ENCODE data around the gene SOCS6. TPM values are rescaled to one million over a fixed set of nuclear protein-coding genes. Genes with fewer than 3 reads are reported as not detected.

SOCS6 gene
- total RNA-seq, 1 donor from 2014 or later: 30.2 TPM

DNA sequence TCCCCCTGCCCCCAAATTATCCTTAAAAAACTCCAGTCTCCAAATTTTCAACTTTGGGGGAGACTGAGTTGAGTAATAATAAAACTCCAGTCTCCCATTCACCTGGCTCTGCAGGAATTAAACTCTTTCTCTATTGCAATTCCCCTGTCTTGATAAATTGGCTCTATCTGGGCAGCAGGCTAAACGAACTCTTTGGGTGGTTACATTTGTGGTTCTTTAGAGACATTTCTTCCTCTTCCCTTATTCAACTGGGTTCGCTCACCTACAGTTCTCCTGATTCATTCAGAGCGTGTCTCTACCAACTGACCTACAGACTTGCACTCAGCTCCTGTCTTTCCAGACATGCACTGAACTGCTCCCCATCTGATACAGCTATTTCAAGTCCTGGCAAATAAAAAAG is 17.1 kb upstream of the SOCS6 start:
- no peaks in the 10 kb centered on the region for H3K27me3 Mint-ChIP-seq
- peaks cover 5% of the 10 kb centered on the region for H3K4me1 Mint-ChIP-seq (ENCODE audit: unreplicated experiment)
- no peak overlapping the region for H3K27ac Mint-ChIP-seq
- TF ChIP-seq, protein P1, sequence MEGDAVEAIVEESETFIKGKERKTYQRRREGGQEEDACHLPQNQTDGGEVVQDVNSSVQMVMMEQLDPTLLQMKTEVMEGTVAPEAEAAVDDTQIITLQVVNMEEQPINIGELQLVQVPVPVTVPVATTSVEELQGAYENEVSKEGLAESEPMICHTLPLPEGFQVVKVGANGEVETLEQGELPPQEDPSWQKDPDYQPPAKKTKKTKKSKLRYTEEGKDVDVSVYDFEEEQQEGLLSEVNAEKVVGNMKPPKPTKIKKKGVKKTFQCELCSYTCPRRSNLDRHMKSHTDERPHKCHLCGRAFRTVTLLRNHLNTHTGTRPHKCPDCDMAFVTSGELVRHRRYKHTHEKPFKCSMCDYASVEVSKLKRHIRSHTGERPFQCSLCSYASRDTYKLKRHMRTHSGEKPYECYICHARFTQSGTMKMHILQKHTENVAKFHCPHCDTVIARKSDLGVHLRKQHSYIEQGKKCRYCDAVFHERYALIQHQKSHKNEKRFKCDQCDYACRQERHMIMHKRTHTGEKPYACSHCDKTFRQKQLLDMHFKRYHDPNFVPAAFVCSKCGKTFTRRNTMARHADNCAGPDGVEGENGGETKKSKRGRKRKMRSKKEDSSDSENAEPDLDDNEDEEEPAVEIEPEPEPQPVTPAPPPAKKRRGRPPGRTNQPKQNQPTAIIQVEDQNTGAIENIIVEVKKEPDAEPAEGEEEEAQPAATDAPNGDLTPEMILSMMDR (conservative IDR thresholded peaks at IDR 0.05): no peak
- no peak overlapping the region for H3K4me3 Mint-ChIP-seq
- no peak for DNase-seq (ENCODE audit: extremely low spot score, unreplicated experiment)
- H3K9me3 Mint-ChIP-seq: peaks cover 23% of the 10 kb centered on the region
- H3K36me3 Mint-ChIP-seq: no peaks in the 10 kb centered on the region

DNA sequence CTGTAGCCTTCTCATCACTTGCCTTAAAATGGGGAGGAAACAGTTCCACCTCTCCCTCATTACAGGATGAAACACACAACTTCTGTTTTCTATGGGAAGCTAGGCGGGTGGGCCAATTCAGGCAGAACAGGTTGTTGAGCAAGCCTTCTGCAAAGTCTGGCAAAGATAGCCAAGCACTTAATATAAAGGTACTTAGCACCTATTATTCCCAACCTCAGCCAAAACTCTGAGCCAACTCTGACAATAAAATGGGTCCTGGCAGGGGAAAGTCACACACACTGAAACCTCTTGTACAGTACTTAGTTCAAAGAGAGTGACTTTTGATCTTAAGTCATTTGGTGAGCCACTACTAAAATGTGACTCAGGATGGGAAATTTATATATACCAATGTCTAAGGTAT is 15.8 kb upstream of the SOCS6 start:
- Mint-ChIP-seq H3K4me1 (ENCODE audit: unreplicated experiment) (peaks cover 6% of the 10 kb centered on the region), H3K27me3 (no peaks in the 10 kb centered on the region), H3K27ac (no peak overlapping the region), H3K4me3 (no peak overlapping the region), H3K36me3 (no peaks in the 10 kb centered on the region), H3K9me3 (peaks cover 23% of the 10 kb centered on the region)
- no peak for DNase-seq (ENCODE audit: extremely low spot score, unreplicated experiment)
- TF ChIP-seq, protein P1 (conservative IDR thresholded peaks at IDR 0.05): no peak

DNA sequence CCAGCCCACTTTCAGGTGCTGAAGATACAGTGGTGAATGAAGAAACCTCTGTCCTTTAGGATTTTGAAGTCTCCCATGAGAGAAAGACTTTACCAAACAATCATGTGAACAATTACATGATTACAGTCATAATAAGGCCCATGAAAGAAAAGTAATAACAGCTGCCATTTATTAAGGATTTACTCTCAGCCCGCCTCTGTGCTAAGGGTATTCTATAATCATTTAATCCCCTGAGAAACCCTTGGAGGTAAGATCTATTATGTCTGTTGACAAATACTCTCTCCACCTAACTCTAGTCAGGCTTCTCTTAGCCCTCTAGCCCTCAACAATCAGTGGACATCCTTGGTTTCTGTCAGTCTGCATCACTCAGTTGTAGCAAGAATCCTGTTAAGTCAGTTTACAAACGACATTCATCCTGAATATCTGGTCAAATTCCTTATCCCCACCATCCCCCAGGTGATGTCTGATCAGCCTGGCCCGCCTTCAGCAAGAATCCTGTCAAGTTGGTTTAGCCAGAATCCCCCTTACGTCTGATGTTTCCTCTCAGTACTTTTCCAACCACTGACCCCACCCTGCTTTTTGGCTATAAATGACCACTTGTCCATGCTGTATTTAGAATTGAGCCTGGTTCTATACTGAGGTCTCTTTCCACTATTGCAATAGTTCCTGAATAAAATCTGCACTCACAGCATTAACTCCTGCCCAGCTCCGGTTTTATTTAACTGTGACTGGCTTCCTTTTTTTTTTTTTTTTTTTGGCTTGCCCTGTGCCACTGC is 12.2 kb upstream of the SOCS6 start:
- Mint-ChIP-seq H3K9me3 (peaks cover 28% of the 10 kb centered on the region), H3K4me3 (peak overlapping the region; percentile 46), H3K27me3 (no peaks in the 10 kb centered on the region), H3K27ac (peak overlapping the region; percentile 97), H3K4me1 (ENCODE audit: unreplicated experiment) (peaks cover 6% of the 10 kb centered on the region), H3K36me3 (no peaks in the 10 kb centered on the region)
- TF ChIP-seq, protein P1 (conservative IDR thresholded peaks at IDR 0.05): no peak
- DNase-seq (ENCODE audit: extremely low spot score, unreplicated experiment): no peak

DNA sequence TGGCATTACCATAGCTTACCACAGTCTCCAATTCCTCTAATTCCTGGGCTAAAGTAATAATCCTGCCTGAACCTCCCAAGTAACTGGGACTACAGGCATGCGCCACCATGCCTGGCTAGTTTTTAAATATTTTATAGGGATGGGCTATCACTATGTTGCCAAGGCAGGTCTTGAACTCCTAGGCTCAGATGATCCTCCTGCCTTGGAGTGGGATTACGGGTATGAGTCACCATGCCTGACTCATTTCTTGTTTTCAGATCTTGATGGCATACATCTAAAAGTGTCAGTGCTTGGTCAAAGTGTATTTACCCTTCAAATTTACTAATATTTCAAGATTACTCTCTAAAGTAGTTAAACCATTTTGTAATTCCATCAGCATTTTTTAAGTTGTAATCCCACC is 9.4 kb upstream of the SOCS6 start:
- TF ChIP-seq, protein P1 (conservative IDR thresholded peaks at IDR 0.05): no peak
- Mint-ChIP-seq H3K27me3 (no peaks in the 10 kb centered on the region), H3K4me1 (ENCODE audit: unreplicated experiment) (peaks cover 6% of the 10 kb centered on the region), H3K9me3 (peaks cover 16% of the 10 kb centered on the region), H3K27ac (no peak overlapping the region), H3K36me3 (no peaks in the 10 kb centered on the region), H3K4me3 (no peak overlapping the region)
- DNase-seq (ENCODE audit: extremely low spot score, unreplicated experiment): no peak

DNA sequence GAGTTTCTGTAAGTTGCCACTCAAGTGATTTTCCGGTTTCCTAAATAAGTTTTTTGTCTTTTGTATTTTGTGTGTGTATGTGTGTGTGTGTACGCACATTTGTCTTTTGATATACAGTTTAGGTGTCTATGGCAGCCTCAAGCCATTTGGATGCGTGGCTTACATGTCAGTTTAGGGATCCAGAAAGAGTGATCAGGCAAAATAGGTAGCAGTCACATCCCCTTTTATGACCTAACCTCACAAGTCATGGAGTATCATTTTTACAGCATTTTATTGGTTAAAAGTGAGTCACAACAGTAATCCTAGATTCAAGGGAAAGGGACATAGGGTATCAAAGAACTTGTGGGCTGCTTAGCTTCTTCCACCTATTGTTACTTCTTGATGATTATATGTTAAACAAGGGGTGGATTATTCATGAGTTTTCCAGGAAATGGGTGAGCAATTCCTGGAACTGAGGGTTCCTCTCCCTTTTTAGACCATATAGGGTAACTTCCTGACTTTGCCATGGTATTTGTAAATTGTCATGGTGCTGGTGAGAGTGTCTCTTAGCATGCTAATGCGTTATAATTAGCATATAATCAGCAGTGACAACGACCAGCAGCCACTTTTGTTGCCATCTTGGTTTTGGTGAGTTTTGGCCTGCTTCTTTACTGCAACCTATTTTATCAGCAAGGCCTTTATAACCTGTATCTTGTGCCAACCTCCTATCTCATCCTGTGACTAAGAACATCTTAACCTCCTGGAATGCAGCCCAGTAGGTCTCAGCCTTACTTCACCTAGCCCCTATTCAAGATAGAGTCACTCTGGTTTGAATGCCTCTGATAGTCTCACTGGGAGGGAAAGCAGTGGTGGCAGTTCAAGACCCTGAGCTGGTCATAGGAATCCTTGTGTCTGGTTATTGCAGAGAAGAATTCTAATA is 8.6 kb upstream of the SOCS6 start:
- H3K27me3 Mint-ChIP-seq: no peaks in the 10 kb centered on the region
- H3K36me3 Mint-ChIP-seq: no peaks in the 10 kb centered on the region
- peaks cover 11% of the 10 kb centered on the region for H3K9me3 Mint-ChIP-seq
- TF ChIP-seq, protein P1 (conservative IDR thresholded peaks at IDR 0.05): no peak
- DNase-seq (ENCODE audit: extremely low spot score, unreplicated experiment): no peak
- H3K27ac Mint-ChIP-seq: peak overlapping the region; percentile 68
- peaks cover 6% of the 10 kb centered on the region for H3K4me1 Mint-ChIP-seq (ENCODE audit: unreplicated experiment)
- no peak overlapping the region for H3K4me3 Mint-ChIP-seq
